HepG2 (cell line): ENCODE measurements around the gene FASTKD1. TPM values are rescaled to one million over a fixed set of nuclear protein-coding genes. Genes with fewer than 3 reads are reported as not detected.
A peak's percentile ranks its signal among the peaks of the same experiment; 100 is the strongest.

ENCODE experiments used
- BRCA1 ChIP-seq: sonication (generic); formaldehyde crosslinking; IDR thresholded peaks from 2 replicates; pipeline ENCODE4 v1.4.0; 2020; ENCODE audit warnings: missing genetic modification reagents
- HNRNPK ChIP-seq: fragments of 200-400 bp; formaldehyde crosslinking; IDR thresholded peaks from 2 replicates; pipeline ENCODE4 v1.6.1; 2018; ENCODE audit warnings: low read length, low read depth, moderate library complexity, mild to moderate bottlenecking; ENCODE audit not compliant: poor library complexity, severe bottlenecking
- MXD3 ChIP-seq: IDR thresholded peaks from 2 replicates; pipeline ENCODE4 v1.6.1; 2016; ENCODE audit warnings: mild to moderate bottlenecking, missing biosample characterization, missing genetic modification reagents
- NPAS2 ChIP-seq: sonication (generic); formaldehyde crosslinking; IDR thresholded peaks from 2 replicates; pipeline ENCODE4 v1.8.0; 2022; ENCODE audit warnings: mild to moderate bottlenecking, missing genetic modification reagents, borderline replicate concordance
- PAWR ChIP-seq: sonication (generic); formaldehyde crosslinking; IDR thresholded peaks from 2 replicates; pipeline ENCODE4 v1.4.0; 2020; ENCODE audit warnings: missing genetic modification reagents, mild to moderate bottlenecking, borderline replicate concordance
- PPARG ChIP-seq: conservative IDR thresholded peaks from 2 replicates; pipeline ENCODE4 v1.6.1; 2016; ENCODE audit warnings: missing biosample characterization, missing genetic modification reagents
- RNF2 ChIP-seq: fragments of 450-650 bp; conservative IDR thresholded peaks from 2 replicates; pipeline ENCODE4 v1.6.1; 2016; ENCODE audit warnings: low read depth
- RNF219 ChIP-seq: sonication (generic); formaldehyde crosslinking; IDR thresholded peaks from 2 replicates; pipeline ENCODE4 v1.5.0; 2020; ENCODE audit warnings: mild to moderate bottlenecking, missing genetic modification reagents
- THYN1 ChIP-seq: sonication (generic); formaldehyde crosslinking; IDR thresholded peaks from 2 replicates; pipeline ENCODE4 v1.8.1; 2023; ENCODE audit warnings: low read depth, mild to moderate bottlenecking, moderate library complexity, missing genetic modification reagents, borderline replicate concordance
- ZBTB33 ChIP-seq: sonication (generic); formaldehyde crosslinking; IDR thresholded peaks from 2 replicates; pipeline ENCODE4 v1.4.0; 2020; ENCODE audit warnings: missing genetic modification reagents
- ZNF136 ChIP-seq: sonication (generic); formaldehyde crosslinking; IDR thresholded peaks from 2 replicates; pipeline ENCODE4 v1.8.1; 2022; ENCODE audit warnings: low read depth, mild to moderate bottlenecking, moderate library complexity, missing genetic modification reagents
- ZNF282 ChIP-seq: fragments of 450-650 bp; IDR thresholded peaks from 2 replicates; pipeline ENCODE4 v1.6.1; 2018; ENCODE audit not compliant: partially characterized antibody
- ZNF589 ChIP-seq: sonication (generic); formaldehyde crosslinking; conservative IDR thresholded peaks from 2 replicates; pipeline ENCODE4 v1.8.0; 2022; ENCODE audit warnings: mild to moderate bottlenecking, moderate library complexity, missing genetic modification reagents
- ZNF781 ChIP-seq: sonication (generic); formaldehyde crosslinking; IDR thresholded peaks from 2 replicates; pipeline ENCODE4 v1.5.1; 2020; ENCODE audit warnings: borderline replicate concordance, mild to moderate bottlenecking, missing genetic modification reagents; ENCODE audit errors: not compliant biosample characterization
- polyA plus RNA-seq, 8 experiments: library from polyadenylated mRNA; depleted of rRNA in 3 of 8; stranded (reverse) in 7 of 8; unstranded in 1 of 8; fragments of >200 nt; fragmentation: Illumina TruSeq in 4 of 8; extraction: Trizol in 4 of 8; gene quantifications; 2 replicates each; pipeline versions ENCODE4 v1.2.1 to v1.2.3, GENCODE V29; 2011 to 2016; ENCODE audit warnings: low read depth in 4 of 8, missing spikeins in 1 of 8, mixed read lengths in 1 of 8; ENCODE audit not compliant: insufficient read depth in 1 of 8
- total RNA-seq, 5 experiments: library from RNA; depleted of rRNA; stranded (reverse); fragments of >200 nt; fragmentation: Illumina TruSeq; extraction: Trizol; gene quantifications; 2 replicates each; pipeline ENCODE4 v1.2.3, GENCODE V29; 2016; ENCODE audit warnings: low read depth in 1 of 5
- TF ChIP-seq, protein P1 (sequence below): sonication (generic); formaldehyde crosslinking; conservative IDR thresholded peaks from 2 replicates; pipeline ENCODE4 v1.8.0; 2022; ENCODE audit warnings: low read depth, missing genetic modification reagents
- TF ChIP-seq, protein P2 (sequence below): sonication (generic); formaldehyde crosslinking; IDR thresholded peaks from 2 replicates; pipeline ENCODE4 v1.4.0; 2020; ENCODE audit warnings: missing genetic modification reagents
- TF ChIP-seq, protein P3 (sequence below): sonication (generic); formaldehyde crosslinking; IDR thresholded peaks from 2 replicates; pipeline ENCODE4 v1.4.0; 2020; ENCODE audit warnings: missing genetic modification reagents

The FASTKD1 gene
- total and polyA plus RNA-seq, 2 of the 13 experiments (the other 11 are each of a cell fraction or from before 2014, with no cell fraction given), result 35.0 to 38.0 TPM

- TF ChIP-seq THYN1 (0 out of 2 replicates have a peak, but pooled peaks have one; percentile 89), RNF2 (peak; percentile 32; the same call in 1 of the 2 replicates), ZNF589 (CRISPR knock-in tag) (no peak), ZBTB33 (CRISPR knock-in tag) (peak; percentile 66; the same call in 1 of the 2 replicates), RNF219 (CRISPR knock-in tag) (peak; percentile 20; the same call in 1 of the 2 replicates), PAWR (peak; percentile 69; the same call in 1 of the 2 replicates), BRCA1 (CRISPR knock-in tag) (no peak), NPAS2 (CRISPR knock-in tag) (no peak), PPARG (peak; percentile 72), ZNF781 (CRISPR knock-in tag) (peak; percentile 69), HNRNPK (no peak), MXD3 (CRISPR knock-in tag) (peak; percentile 92), ZNF136 (CRISPR knock-in tag) (peak; percentile 87), ZNF282 (no peak)
- TF ChIP-seq, protein P1, sequence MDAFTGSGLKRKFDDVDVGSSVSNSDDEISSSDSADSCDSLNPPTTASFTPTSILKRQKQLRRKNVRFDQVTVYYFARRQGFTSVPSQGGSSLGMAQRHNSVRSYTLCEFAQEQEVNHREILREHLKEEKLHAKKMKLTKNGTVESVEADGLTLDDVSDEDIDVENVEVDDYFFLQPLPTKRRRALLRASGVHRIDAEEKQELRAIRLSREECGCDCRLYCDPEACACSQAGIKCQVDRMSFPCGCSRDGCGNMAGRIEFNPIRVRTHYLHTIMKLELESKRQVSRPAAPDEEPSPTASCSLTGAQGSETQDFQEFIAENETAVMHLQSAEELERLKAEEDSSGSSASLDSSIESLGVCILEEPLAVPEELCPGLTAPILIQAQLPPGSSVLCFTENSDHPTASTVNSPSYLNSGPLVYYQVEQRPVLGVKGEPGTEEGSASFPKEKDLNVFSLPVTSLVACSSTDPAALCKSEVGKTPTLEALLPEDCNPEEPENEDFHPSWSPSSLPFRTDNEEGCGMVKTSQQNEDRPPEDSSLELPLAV (CRISPR knock-in tag), result no peak
- TF ChIP-seq, protein P2, sequence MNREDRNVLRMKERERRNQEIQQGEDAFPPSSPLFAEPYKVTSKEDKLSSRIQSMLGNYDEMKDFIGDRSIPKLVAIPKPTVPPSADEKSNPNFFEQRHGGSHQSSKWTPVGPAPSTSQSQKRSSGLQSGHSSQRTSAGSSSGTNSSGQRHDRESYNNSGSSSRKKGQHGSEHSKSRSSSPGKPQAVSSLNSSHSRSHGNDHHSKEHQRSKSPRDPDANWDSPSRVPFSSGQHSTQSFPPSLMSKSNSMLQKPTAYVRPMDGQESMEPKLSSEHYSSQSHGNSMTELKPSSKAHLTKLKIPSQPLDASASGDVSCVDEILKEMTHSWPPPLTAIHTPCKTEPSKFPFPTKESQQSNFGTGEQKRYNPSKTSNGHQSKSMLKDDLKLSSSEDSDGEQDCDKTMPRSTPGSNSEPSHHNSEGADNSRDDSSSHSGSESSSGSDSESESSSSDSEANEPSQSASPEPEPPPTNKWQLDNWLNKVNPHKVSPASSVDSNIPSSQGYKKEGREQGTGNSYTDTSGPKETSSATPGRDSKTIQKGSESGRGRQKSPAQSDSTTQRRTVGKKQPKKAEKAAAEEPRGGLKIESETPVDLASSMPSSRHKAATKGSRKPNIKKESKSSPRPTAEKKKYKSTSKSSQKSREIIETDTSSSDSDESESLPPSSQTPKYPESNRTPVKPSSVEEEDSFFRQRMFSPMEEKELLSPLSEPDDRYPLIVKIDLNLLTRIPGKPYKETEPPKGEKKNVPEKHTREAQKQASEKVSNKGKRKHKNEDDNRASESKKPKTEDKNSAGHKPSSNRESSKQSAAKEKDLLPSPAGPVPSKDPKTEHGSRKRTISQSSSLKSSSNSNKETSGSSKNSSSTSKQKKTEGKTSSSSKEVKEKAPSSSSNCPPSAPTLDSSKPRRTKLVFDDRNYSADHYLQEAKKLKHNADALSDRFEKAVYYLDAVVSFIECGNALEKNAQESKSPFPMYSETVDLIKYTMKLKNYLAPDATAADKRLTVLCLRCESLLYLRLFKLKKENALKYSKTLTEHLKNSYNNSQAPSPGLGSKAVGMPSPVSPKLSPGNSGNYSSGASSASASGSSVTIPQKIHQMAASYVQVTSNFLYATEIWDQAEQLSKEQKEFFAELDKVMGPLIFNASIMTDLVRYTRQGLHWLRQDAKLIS, result no peak
- TF ChIP-seq, protein P3, sequence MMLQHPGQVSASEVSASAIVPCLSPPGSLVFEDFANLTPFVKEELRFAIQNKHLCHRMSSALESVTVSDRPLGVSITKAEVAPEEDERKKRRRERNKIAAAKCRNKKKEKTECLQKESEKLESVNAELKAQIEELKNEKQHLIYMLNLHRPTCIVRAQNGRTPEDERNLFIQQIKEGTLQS (CRISPR knock-in tag), result peak; percentile 88
Observed at GRCh38 chr2:169584005-169584877, 10.6 kb upstream of the FASTKD1 start, which contains the start of gene PPIG (continued).
